ENCODE results near the gene ZMYM5. TPM values are rescaled to one million over a fixed set of nuclear protein-coding genes. Genes with fewer than 3 reads are reported as not detected.
"Not testable (repeated sequence)": the region's sequence is repeated elsewhere in the genome, so short reads cannot be mapped to it uniquely, and the experiment has no call there.

The ZMYM5 gene
- total and polyA plus RNA-seq, 3 experiments from 2014 or later = 11.9 to 26.8 (median 12.2) TPM

DNA sequence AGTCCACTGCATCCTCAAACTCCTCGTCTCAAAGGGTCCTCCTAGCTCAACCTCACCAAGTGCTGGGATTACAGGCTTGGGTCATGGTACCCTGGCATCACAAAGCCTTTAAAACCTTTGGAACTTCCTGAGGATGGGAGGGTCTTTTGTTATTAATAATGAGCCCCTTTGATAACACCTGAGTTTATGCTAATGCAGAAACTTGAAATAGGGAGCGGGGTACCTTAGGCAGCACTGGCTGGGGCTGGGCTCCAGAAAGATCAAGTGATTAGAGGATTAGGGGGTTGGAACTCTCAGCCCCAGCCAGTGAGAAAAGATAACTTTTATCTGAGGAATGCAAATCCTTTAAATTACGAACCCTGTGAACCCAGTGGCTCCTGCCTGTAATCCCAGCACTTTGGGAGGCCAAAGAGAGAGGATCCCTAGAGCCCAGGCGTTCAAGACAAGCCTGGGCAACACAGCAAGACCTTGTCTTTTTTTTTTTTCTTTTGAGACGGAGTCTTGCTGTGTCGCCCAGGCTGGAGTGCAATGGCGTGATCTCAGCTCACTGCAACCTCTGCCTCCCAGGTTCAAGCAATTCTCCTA, 71.4 kb downstream of the ZMYM5 start:
- no peak for DNase-seq
- Histone ChIP-seq H3K27ac (ENCODE audit: low read depth, low read length) (no peak overlapping the region), H3K36me3 (ENCODE audit: insufficient read depth, low read length) (no peaks in the 10 kb centered on the region)

DNA sequence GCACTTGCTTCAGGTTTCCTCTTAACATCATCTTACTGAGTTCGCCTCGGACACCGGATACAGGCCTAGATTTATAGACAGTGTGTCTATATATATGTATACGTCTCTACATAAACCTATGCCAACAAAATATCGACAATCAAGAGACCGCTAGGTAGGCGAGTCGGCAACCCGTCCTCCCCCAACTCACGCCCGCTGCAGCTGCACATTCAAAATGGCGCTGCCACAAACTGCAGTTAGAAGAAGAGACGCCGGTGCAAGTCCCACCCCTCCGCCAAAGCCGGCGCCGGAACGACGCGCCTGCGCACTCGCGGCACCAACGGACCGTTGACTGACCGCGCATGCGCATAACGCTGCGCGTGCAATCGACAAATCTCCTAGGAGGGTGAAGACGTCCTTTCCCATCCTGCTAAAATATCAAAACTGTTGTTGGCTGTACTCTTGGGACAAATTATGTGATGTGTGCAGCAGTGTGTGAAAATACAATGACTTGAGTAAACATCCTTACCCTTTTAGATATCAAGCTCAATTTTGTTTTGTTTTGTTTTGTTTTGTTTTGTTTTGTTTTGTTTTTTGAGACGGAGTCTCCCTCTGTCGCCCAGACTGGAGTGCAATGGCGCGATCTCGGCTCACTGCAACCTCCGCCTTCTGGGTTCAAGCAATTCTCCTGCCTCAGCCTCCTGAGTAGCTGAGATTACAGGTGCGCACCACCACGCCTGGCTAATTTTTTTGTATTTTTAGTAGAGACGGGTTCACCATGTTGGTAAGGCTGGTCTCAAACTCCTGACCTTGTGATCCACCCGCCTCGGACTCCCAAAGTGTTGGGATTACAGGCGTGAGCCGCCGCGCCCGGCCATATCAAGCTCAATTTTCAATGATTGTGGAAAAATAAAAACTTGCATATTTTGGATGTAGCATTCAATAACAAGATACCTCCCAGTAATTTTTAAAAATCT, 80.4 kb downstream of the ZMYM5 start, which contains the start of gene PSPC1:
TSS of gene PSPC1 (minus strand) at position 219 of the 956 bp plus-strand sequence. CDS start at position 31, 188 bp downstream.
- Mint-ChIP-seq H3K4me3 (peak within 1 kb of the TSS; percentile 98 to 100 (median 99)), H3K27ac (peak within 1 kb of the TSS; percentile 97 to 99 (median 99)), H3K36me3 (peaks cover 0 to 15% (median 2%) of the 10 kb centered on the region in 3 donors)
- not testable (repeated sequence) for H3K27me3 ChIP-seq (ENCODE audit: insufficient read depth, low read length, poor library complexity, severe bottlenecking); H3K36me3 ChIP-seq (ENCODE audit: insufficient read depth, low read length); H3K9me3 Mint-ChIP-seq; H3K27me3 Mint-ChIP-seq; H3K4me1 Mint-ChIP-seq; H3K9me3 ChIP-seq (ENCODE audit: low read length); H3K4me1 ChIP-seq (ENCODE audit: insufficient read depth, low read length)
- peak within 1 kb of the TSS; percentile 97 for H3K4me3 ChIP-seq (ENCODE audit: low read length)
- CTCF ChIA-PET = interaction anchor here (0.9 to 1.8 kb wide), 7 partner anchors 9 to 335 kb away, joined by 3 to 10 read pairs (median 3); partner anchors contain the start of gene ZMYM5
- DNase-seq = peak; percentile 93 to 98 (median 94)
- peak within 1 kb of the TSS; percentile 96 for H3K27ac ChIP-seq (ENCODE audit: low read depth, low read length)
- POLR2A ChIA-PET = interaction anchor here (0.5 to 3.8 kb wide), 5 partner anchors 16 to 174 kb away, joined by 3 to 30 read pairs (median 3); partner anchors contain the start of genes MPHOSPH8 and ZMYM5

More for the DNA sequence above, 71.4 kb downstream of the ZMYM5 start:
- no peaks in the 10 kb centered on the region for H3K9me3 Mint-ChIP-seq
- H3K27me3 ChIP-seq (ENCODE audit: insufficient read depth, low read length, poor library complexity, severe bottlenecking) = no peaks in the 10 kb centered on the region
- POLR2A ChIA-PET = no interaction called here
- no peaks in the 10 kb centered on the region for H3K36me3 Mint-ChIP-seq
- no peaks in the 10 kb centered on the region for H3K9me3 ChIP-seq (ENCODE audit: low read length)
- H3K27ac Mint-ChIP-seq = no peak overlapping the region
- no peaks in the 10 kb centered on the region for H3K4me1 Mint-ChIP-seq
- no peaks in the 10 kb centered on the region for H3K27me3 Mint-ChIP-seq
- CTCF ChIA-PET = interaction anchor here (1.1 to 1.7 kb wide), 2 partner anchors 9 to 10 kb away, joined by 3 to 5 read pairs; partner anchors contain the start of gene PSPC1
- H3K4me3 ChIP-seq (ENCODE audit: low read length) = no peak overlapping the region
- H3K4me3 Mint-ChIP-seq = no peak overlapping the region
- no peaks in the 10 kb centered on the region for H3K4me1 ChIP-seq (ENCODE audit: insufficient read depth, low read length)

DNA sequence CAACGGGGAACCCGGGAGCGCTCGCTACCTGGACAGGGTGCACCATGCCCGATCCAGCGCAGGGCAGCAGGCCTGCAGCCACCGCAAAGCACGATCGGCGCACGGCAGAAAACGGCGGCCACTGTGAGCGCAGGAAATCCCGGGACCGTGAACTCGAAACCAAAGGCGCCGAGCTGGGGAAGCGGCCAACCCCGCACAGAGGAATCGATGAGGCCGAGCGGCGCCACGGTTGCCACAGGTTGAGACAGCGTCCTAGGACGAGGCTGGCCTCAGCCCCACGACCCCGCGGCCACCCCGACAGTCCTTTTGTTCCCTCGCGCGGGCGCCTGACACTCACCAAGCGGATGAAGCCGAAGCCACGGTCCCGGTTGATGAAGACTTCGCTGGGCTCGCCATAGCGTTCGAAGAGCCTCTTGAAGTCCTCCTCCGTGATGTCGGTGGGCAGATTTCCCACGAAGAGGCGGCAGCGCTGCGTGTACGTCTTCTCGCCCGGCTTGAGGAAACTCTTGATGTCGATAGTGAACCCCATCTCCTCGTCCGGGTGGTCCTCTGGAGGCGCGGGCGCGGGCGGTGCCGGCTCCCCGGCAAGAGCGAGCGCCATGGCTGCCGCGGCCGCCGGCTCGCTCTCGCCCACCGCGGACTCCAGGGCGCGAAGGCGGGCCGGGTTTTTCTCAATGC, 81.3 kb downstream of the ZMYM5 start:
- no peaks in the 10 kb centered on the region for H3K36me3 ChIP-seq (ENCODE audit: insufficient read depth, low read length)
- Mint-ChIP-seq H3K27ac (peak overlapping the region; percentile 97 to 99 (median 99)), H3K9me3 (peaks cover 0 to 6% (median 0%) of the 10 kb centered on the region in 5 donors), H3K36me3 (peaks cover 0 to 16% (median 2%) of the 10 kb centered on the region in 3 donors), H3K4me1 (peaks cover 7 to 13% (median 9%) of the 10 kb centered on the region in 3 donors), H3K27me3 (peaks cover 0 to 6% of the 10 kb centered on the region in 2 donors), H3K4me3 (peak overlapping the region; percentile 98 to 100 (median 99))
- DNase-seq = peak in 4 of 5 donors; percentile 38 to 70 (median 48)
- H3K9me3 ChIP-seq (ENCODE audit: low read length) = no peaks in the 10 kb centered on the region
- H3K27ac ChIP-seq (ENCODE audit: low read depth, low read length) = peak overlapping the region; percentile 96
- H3K27me3 ChIP-seq (ENCODE audit: insufficient read depth, low read length, poor library complexity, severe bottlenecking) = no peaks in the 10 kb centered on the region
- POLR2A ChIA-PET = interaction anchor here (0.5 to 3.8 kb wide), 6 partner anchors 15 to 678 kb away, joined by 3 to 30 read pairs (median 4); partner anchors contain the start of genes MPHOSPH8 and ZMYM5
- peaks cover 5% of the 10 kb centered on the region for H3K4me1 ChIP-seq (ENCODE audit: insufficient read depth, low read length)
- CTCF ChIA-PET = interaction anchor here (1.1 kb wide), 1 partner anchor 336 kb away, joined by 3 read pairs; no protein-coding TSS in a partner anchor
- peak overlapping the region; percentile 97 for H3K4me3 ChIP-seq (ENCODE audit: low read length)

DNA sequence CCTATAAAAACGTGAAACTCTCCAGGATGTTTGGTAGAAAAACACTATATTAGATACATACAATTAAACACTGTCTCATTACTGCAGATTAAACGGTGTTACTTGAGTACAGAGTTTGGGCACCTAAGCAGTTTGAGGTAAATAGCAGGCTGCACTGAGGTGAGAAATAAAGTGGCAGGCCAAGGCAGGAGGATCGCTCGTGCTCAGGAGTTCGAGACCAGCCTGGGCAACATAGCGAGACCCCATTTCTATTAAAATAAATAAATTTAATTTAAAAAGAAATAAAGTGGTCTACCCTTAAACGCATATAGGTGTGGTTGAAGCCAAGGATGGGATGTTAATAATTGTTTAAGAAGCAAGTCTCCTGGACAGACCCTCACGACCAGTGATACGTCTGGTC, 81.9 kb downstream of the ZMYM5 start:
- peaks cover 7 to 15% (median 9%) of the 10 kb centered on the region in 3 donors for H3K4me1 Mint-ChIP-seq

DNA sequence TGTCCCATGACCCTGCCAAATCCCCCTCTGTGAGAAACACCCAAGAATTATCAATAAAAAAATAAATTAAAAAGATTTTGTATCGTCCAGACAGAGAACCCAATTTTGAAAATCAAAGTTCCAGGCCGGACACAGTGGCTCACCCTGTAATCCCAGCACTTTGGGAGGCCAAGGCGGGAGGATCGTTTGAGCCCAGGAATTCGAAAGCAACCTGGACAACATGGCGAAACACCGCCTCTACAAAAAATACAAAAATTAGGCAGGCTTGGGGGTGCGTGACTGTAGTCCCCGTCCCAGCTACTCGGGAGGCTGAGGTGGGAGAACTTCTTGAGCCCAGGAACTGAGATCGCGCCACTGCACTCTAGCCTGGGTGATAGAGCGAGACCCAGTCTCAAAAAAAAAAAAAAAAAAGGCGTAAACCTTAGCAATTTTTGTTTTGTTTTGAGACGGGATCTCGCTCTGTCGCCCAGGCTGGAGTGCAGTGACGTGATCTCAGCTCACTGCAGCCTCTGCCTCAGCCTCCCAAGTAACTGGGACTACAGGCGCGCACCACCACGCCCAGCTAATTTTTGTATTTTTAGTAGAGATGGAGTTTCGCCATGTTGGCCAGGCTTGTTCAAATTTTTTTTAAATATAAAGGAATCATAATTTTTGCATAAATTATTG, 82.6 kb downstream of the ZMYM5 start:
- H3K36me3 ChIP-seq (ENCODE audit: insufficient read depth, low read length); CTCF ChIA-PET; H3K27me3 ChIP-seq (ENCODE audit: insufficient read depth, low read length, poor library complexity, severe bottlenecking); DNase-seq; H3K4me1 ChIP-seq (ENCODE audit: insufficient read depth, low read length); H3K27ac ChIP-seq (ENCODE audit: low read depth, low read length); H3K9me3 ChIP-seq (ENCODE audit: low read length); H3K27me3 Mint-ChIP-seq; H3K9me3 Mint-ChIP-seq: not testable (repeated sequence)
- Mint-ChIP-seq H3K4me1 (peaks cover 11 to 21% (median 15%) of the 10 kb centered on the region in 3 donors), H3K27ac (peak overlapping the region in 7 of 8 donors; percentile 24 to 99 (median 88)), H3K4me3 (peak overlapping the region; percentile 98 to 100 (median 99)), H3K36me3 (peaks cover 0 to 20% (median 2%) of the 10 kb centered on the region in 3 donors)
- peak overlapping the region; percentile 97 for H3K4me3 ChIP-seq (ENCODE audit: low read length)
- POLR2A ChIA-PET = interaction anchor here (0.7 to 3.8 kb wide), 3 partner anchors 84 to 1549 kb away, joined by 6 to 30 read pairs (median 11); partner anchors contain the start of gene ZMYM5

More for the DNA sequence above, 81.9 kb downstream of the ZMYM5 start:
- no peaks in the 10 kb centered on the region for H3K27me3 ChIP-seq (ENCODE audit: insufficient read depth, low read length, poor library complexity, severe bottlenecking)
- H3K27ac ChIP-seq (ENCODE audit: low read depth, low read length) = peak overlapping the region; percentile 96
- Mint-ChIP-seq H3K4me3 (peak overlapping the region; percentile 98 to 100 (median 99)), H3K27me3 (peaks cover 0 to 6% of the 10 kb centered on the region in 2 donors), H3K9me3 (peaks cover 0 to 6% (median 0%) of the 10 kb centered on the region in 5 donors), H3K27ac (peak overlapping the region; percentile 94 to 99 (median 99)), H3K36me3 (peaks cover 0 to 16% (median 2%) of the 10 kb centered on the region in 3 donors)
- peaks cover 5% of the 10 kb centered on the region for H3K4me1 ChIP-seq (ENCODE audit: insufficient read depth, low read length)
- DNase-seq = no peak
- no peaks in the 10 kb centered on the region for H3K36me3 ChIP-seq (ENCODE audit: insufficient read depth, low read length)
- no peaks in the 10 kb centered on the region for H3K9me3 ChIP-seq (ENCODE audit: low read length)
- ChIA-PET CTCF (no interaction called here), POLR2A (interaction anchor here (1.2 to 3.8 kb wide), 4 partner anchors 14 to 175 kb away, joined by 3 to 30 read pairs (median 7); partner anchors contain the start of genes MPHOSPH8 and ZMYM5)
- peak overlapping the region; percentile 97 for H3K4me3 ChIP-seq (ENCODE audit: low read length)

Other genes with a start within 250 kb of the ZMYM5 start
- 10 to 100 TPM; 40.8 to 41.0 TPM for gene MPHOSPH8, start 230.0 kb downstream of the ZMYM5 start, total RNA-seq
- gene MPHOSPH8, start 230.0 kb downstream of the ZMYM5 start, polyA plus RNA-seq = 22.4 TPM
- 100 to 1,000 TPM; 104 to 112 TPM for gene PSPC1, start 80.7 kb downstream of the ZMYM5 start, total RNA-seq
- gene PSPC1, start 80.7 kb downstream of the ZMYM5 start, polyA plus RNA-seq = 33.0 TPM
- gene ZMYM2, start 95.1 kb upstream of the ZMYM5 start, total RNA-seq = 10 to 100 TPM; 41.4 to 42.1 TPM
- 13.2 TPM for gene ZMYM2, start 95.1 kb upstream of the ZMYM5 start, polyA plus RNA-seq

Measured in CD8-positive, alpha-beta memory T cell (primary cell).